OCI-LY7 (cell line): ENCODE results near the gene VDR. TPM values are rescaled to one million over a fixed set of nuclear protein-coding genes. Genes with fewer than 3 reads are reported as not detected.

Experiments used
- BruUV-seq: library from RNA; stranded (reverse); fragments of 400-500 nt; replicated peaks from 2 replicates; lab custom pipeline; 2021; lab: Mats Ljungman, UMichigan
- CTCF ChIA-PET: fragments of 300-600 bp; sonication (Branson Sonifier 250); formaldehyde crosslinking; loops from one replicate; lab custom pipeline; 2022; ENCODE audit warnings: antibody characterized with exemption; ENCODE audit not compliant: unreplicated experiment; lab: Charles Lee
- POLR2A ChIA-PET: fragments of 300-600 bp; sonication (Branson Sonifier 250); formaldehyde crosslinking; loops from one replicate; lab custom pipeline; 2022; ENCODE audit warnings: antibody characterized with exemption; lab: Charles Lee
- DNase-seq: peaks from one replicate; pipeline ENCODE4 v3.0.0-alpha.2; 2015; ENCODE audit warnings: low spot score
- H2AFZ ChIP-seq: fragments of 200-600 bp; sonication (generic), shearing (Covaris generic); 2 replicates; pipeline ENCODE4 v1.6.1; 2014; ENCODE audit warnings: mild to moderate bottlenecking, antibody characterized with exemption, low read length, moderate library complexity
- H3K27ac ChIP-seq: fragments of 200-600 bp; sonication (generic); 2 replicates; pipeline ENCODE4 v1.5.1; 2014; ENCODE audit warnings: mixed run types, low read depth, mild to moderate bottlenecking, moderate library complexity, low read length, inconsistent platforms; ENCODE audit not compliant: poor library complexity, severe bottlenecking
- H3K36me3 ChIP-seq: fragments of 200-600 bp; sonication (generic); 2 replicates; pipeline ENCODE4 v1.6.1; 2014; ENCODE audit warnings: mild to moderate bottlenecking, antibody characterized with exemption, low read length, moderate library complexity, mixed read lengths; ENCODE audit not compliant: insufficient read depth
- H3K4me1 ChIP-seq: fragments of 200-600 bp; sonication (generic); 2 replicates; pipeline ENCODE4 v1.5.1; 2014; ENCODE audit warnings: mild to moderate bottlenecking, low read length; ENCODE audit not compliant: insufficient read depth, poor library complexity, severe bottlenecking
- H3K4me2 ChIP-seq: fragments of 200-600 bp; sonication (generic); 2 replicates; pipeline ENCODE4 v1.6.1; 2014; ENCODE audit warnings: mild to moderate bottlenecking, low read length
- H3K4me3 ChIP-seq: fragments of 200-600 bp; sonication (generic); 2 replicates; pipeline ENCODE4 v1.5.1; 2014; ENCODE audit warnings: mild to moderate bottlenecking, low read depth, low read length; ENCODE audit not compliant: poor library complexity, severe bottlenecking
- H3K79me2 ChIP-seq: fragments of 200-600 bp; sonication (generic); 2 replicates; pipeline ENCODE4 v1.6.1; 2016; ENCODE audit warnings: low read depth, mild to moderate bottlenecking, low read length, moderate library complexity, mixed read lengths; ENCODE audit not compliant: insufficient read depth
- H3K9me2 ChIP-seq: fragments of 200-600 bp; sonication (generic); 2 replicates; pipeline ENCODE4 v1.6.1; 2016; ENCODE audit warnings: mild to moderate bottlenecking, low read length, mixed read lengths; ENCODE audit not compliant: insufficient read depth
- H3K9me3 ChIP-seq: fragments of 200-600 bp; sonication (generic); 2 replicates; pipeline ENCODE4 v1.6.1; 2014; ENCODE audit warnings: mild to moderate bottlenecking, mixed run types, low read length, mixed read lengths
- H4K20me1 ChIP-seq: fragments of 200-600 bp; sonication (generic); 2 replicates; pipeline ENCODE4 v1.6.1; 2014; ENCODE audit warnings: mild to moderate bottlenecking, antibody characterized with exemption, low read length, moderate library complexity, mixed read lengths; ENCODE audit not compliant: insufficient read depth
- EZH2phosphoT487 ChIP-seq: fragments of 200-600 bp; sonication (generic); IDR thresholded peaks from 2 replicates; pipeline ENCODE4 v1.6.1; 2018; ENCODE audit warnings: low read depth, borderline replicate concordance, mild to moderate bottlenecking, mixed run types, antibody characterized with exemption, low read length, moderate library complexity, mixed read lengths
- intact Hi-C: fragments of 100-400 bp; cut with micrococcal nuclease; formaldehyde crosslinking; loops from one replicate; pipeline ENCODE4 v1.10.0; 2022; ENCODE audit not compliant: unreplicated experiment
- total RNA-seq, 2 experiments: library from RNA; depleted of rRNA in 1 of 2; stranded (reverse); fragments of >200 nt in 1 of 2; shearing (Covaris generic) in 1 of 2; gene quantifications; 2 replicates each; pipeline ENCODE4 v1.2.3, GENCODE V29; 2014 to 2022
- TF ChIP-seq, protein P1 (sequence below): fragments of 200-600 bp; sonication (generic); conservative IDR thresholded peaks from 2 replicates; pipeline ENCODE4 v1.5.1; 2014; ENCODE audit warnings: mild to moderate bottlenecking, antibody characterized with exemption, low read length, moderate library complexity, mixed read lengths

VDR gene
- total RNA-seq, 2 experiments from 2014 or later: 1.9 to 5.4 TPM

DNA sequence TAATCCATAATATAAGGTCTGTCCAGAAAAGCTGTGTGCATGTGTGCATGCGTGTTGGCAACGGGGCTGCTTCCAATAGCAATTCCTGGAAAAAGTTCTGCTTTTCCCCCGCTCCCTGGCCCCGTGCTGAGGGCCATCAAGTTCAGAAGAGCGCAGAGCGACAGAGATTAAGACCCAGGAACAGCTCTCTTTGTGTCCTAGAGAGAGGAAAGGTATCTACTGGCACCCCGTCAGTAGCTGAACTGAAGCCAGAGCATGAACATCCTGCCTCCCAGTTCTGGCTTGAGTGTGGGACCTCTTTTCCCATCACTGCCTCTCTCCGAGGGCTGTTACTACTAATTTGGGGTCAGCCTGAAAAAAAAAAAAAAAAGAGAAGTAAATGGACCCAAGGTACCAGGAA lies 100.6 kb downstream of the VDR start:
- Histone ChIP-seq H3K36me3 (peaks cover 28% of the 10 kb centered on the region), H3K4me2 (no peak overlapping the region), H3K4me3 (no peak overlapping the region), H3K4me1 (peaks cover 62% of the 10 kb centered on the region), H4K20me1 (peaks cover 30% of the 10 kb centered on the region), H3K9me2 (no peaks in the 10 kb centered on the region), H3K27ac (no peak overlapping the region), H3K79me2 (peaks cover 30% of the 10 kb centered on the region; the same call in 1 of the 2 replicates), H2AFZ (no peak overlapping the region), H3K9me3 (no peaks in the 10 kb centered on the region)
- no peak for DNase-seq
- intact Hi-C loops: no loop called here
- CTCF ChIA-PET: interaction anchor here (1.2 kb wide), 1 partner anchor 30 kb away, joined by 4 read pairs; no protein-coding TSS in a partner anchor
- TF ChIP-seq, protein P1, sequence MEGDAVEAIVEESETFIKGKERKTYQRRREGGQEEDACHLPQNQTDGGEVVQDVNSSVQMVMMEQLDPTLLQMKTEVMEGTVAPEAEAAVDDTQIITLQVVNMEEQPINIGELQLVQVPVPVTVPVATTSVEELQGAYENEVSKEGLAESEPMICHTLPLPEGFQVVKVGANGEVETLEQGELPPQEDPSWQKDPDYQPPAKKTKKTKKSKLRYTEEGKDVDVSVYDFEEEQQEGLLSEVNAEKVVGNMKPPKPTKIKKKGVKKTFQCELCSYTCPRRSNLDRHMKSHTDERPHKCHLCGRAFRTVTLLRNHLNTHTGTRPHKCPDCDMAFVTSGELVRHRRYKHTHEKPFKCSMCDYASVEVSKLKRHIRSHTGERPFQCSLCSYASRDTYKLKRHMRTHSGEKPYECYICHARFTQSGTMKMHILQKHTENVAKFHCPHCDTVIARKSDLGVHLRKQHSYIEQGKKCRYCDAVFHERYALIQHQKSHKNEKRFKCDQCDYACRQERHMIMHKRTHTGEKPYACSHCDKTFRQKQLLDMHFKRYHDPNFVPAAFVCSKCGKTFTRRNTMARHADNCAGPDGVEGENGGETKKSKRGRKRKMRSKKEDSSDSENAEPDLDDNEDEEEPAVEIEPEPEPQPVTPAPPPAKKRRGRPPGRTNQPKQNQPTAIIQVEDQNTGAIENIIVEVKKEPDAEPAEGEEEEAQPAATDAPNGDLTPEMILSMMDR: no peak
- TF ChIP-seq EZH2phosphoT487: no peak
- POLR2A ChIA-PET: interaction anchor here (0.7 to 1.4 kb wide), 4 partner anchors 17 to 46 kb away, joined by 3 to 8 read pairs (median 5); partner anchors contain the start of gene RAPGEF3
- no TSS peak for BruUV-seq

DNA sequence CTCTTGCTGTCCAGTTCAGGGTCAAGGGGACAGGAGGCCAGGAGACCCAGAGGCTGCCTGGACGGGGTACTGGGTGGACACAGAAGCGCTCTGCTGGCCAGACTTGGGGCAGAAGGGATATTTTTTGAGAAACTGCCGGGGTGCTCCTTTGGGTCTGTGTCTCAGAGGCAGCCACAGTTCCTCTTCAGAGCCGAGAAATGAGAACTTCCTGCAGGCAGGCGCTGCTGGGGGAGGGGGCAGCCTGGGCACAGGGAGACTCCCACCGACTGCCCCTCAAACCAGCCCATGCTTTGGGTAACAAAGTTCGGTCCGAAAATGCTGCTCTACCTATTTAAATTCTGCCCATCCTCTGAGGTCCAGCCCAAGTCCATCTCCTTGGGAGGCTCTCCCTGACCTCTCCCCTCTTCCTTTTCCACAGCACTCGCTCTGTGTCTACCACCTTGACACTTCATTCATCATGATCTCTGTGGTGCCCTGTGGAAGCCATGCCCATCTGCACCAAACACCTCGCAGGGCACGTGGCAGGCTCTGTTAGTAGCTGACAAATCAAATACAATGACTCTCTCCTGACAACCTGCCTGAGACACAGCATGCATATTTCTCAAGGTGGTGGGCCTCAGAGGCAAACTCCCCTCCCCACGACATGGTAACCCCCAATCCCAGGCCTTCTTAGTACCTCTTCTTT lies 101.5 kb downstream of the VDR start:
- Histone ChIP-seq H3K4me2 (peak overlapping the region; percentile 31), H3K4me1 (peaks cover 53% of the 10 kb centered on the region), H3K27ac (no peak overlapping the region), H3K79me2 (peaks cover 21% of the 10 kb centered on the region; the same call in 1 of the 2 replicates), H3K9me3 (no peaks in the 10 kb centered on the region), H3K36me3 (peaks cover 30% of the 10 kb centered on the region), H3K9me2 (no peaks in the 10 kb centered on the region), H3K4me3 (no peak overlapping the region), H4K20me1 (peaks cover 24% of the 10 kb centered on the region), H2AFZ (no peak overlapping the region)
- intact Hi-C loops: no loop called here
- BruUV-seq: no TSS peak
- TF ChIP-seq EZH2phosphoT487: no peak
- TF ChIP-seq, protein P1: no peak
- ChIA-PET POLR2A (interaction anchor here (0.6 to 1.4 kb wide), 3 partner anchors 13 to 45 kb away, joined by 5 to 8 read pairs (median 6); partner anchors contain the start of gene RAPGEF3), CTCF (no interaction called here)
- DNase-seq: no peak
